Chondrocyte (in vitro differentiated cells): ENCODE results near the gene EYA2. TPM values are rescaled to one million over a fixed set of nuclear protein-coding genes. Genes with fewer than 3 reads are reported as not detected.

Source experiments
- DNase-seq: peaks from one replicate; pipeline ENCODE4 v3.0.0; 2021; ENCODE audit warnings: mixed read lengths, low spot score
- H3K27ac Mint-ChIP-seq: one replicate; pipeline ENCODE4 v1.8.0; 2021; ENCODE audit warnings: mild to moderate bottlenecking, moderate library complexity, mixed read lengths; ENCODE audit not compliant: unreplicated experiment
- H3K27me3 Mint-ChIP-seq: 2 replicates; pipeline ENCODE4 v1.8.0; 2021; ENCODE audit warnings: low read depth, mixed read lengths
- H3K36me3 Mint-ChIP-seq: 2 replicates; pipeline ENCODE4 v1.8.0; 2021; ENCODE audit warnings: low read depth, mixed read lengths
- H3K4me1 Mint-ChIP-seq: 2 replicates; pipeline ENCODE4 v1.8.0; 2021; ENCODE audit warnings: low read depth, mild to moderate bottlenecking, mixed read lengths
- H3K4me3 Mint-ChIP-seq: one replicate; pipeline ENCODE4 v1.8.0; 2021; ENCODE audit warnings: mild to moderate bottlenecking, moderate library complexity, mixed read lengths; ENCODE audit not compliant: unreplicated experiment
- H3K9me3 Mint-ChIP-seq: 2 replicates; pipeline ENCODE4 v1.8.0; 2021; ENCODE audit warnings: low read depth, mixed read lengths
- CTCF ChIP-seq: fragments of 200-600 bp; sonication (generic); IDR thresholded peaks from 2 replicates; pipeline ENCODE4 v1.5.0; 2021; ENCODE audit warnings: antibody characterized with exemption, mild to moderate bottlenecking, moderate library complexity
- total RNA-seq: library from RNA; stranded (reverse); gene quantifications from 3 replicates; pipeline ENCODE4 v1.2.1, GENCODE V29; 2021

The EYA2 gene
- total RNA-seq, 1 donor from 2014 or later: 0.32 TPM

- peaks cover 39% of the 10 kb centered on the region for H3K27me3 Mint-ChIP-seq
- no peaks in the 10 kb centered on the region for H3K36me3 Mint-ChIP-seq
- no peak overlapping the region for H3K27ac Mint-ChIP-seq
- TF ChIP-seq CTCF: no peak
- no peak overlapping the region for H3K4me3 Mint-ChIP-seq
- H3K4me1 Mint-ChIP-seq: peaks cover 3% of the 10 kb centered on the region
- DNase-seq: no peak
- no peaks in the 10 kb centered on the region for H3K9me3 Mint-ChIP-seq
Measured at GRCh38 chr20:46936415-46937156, 41.9 kb downstream of the EYA2 start.

GRCh38 chr20:46937157-46937523, 42.5 kb downstream of the EYA2 start:
- Mint-ChIP-seq H3K36me3 (no peaks in the 10 kb centered on the region), H3K9me3 (no peaks in the 10 kb centered on the region), H3K4me3 (no peak overlapping the region), H3K27ac (no peak overlapping the region), H3K27me3 (peaks cover 39% of the 10 kb centered on the region), H3K4me1 (peaks cover 3% of the 10 kb centered on the region)
- no peak for TF ChIP-seq CTCF
- DNase-seq: no peak

DNA sequence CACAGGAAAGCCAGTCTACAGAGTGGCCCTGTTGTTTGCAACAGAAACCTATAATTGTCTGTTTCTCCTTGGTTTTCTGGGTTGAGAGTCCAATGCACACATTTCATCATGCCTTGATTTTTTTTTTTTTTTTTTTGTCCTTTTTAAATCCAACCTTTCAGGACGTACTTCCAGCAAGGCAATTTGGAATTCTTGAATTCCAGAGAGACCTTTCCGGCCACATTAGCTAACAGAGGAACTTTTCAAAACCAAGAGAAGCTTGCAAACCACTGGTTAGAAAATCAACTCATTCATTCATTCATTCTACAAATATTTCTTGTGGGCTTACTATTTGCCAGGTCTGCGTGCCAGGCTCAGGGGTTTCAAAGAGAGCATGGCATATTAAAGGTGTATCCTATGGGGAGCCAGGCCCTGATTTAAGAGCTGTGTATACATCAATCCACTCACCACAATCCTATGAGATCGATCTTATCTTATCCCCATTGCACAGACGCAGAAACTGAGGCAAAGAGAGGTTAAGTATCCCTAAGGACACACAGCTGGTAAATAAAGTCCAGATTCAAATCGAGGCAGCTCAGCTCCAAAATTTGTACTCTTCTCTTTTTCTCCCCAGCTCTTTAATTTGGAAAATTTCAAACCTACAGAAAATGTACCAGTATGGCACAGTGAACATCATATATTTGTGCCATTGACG, 43.0 kb downstream of the EYA2 start:
- no peak overlapping the region for H3K4me3 Mint-ChIP-seq
- peaks cover 41% of the 10 kb centered on the region for H3K27me3 Mint-ChIP-seq
- H3K4me1 Mint-ChIP-seq: peaks cover 3% of the 10 kb centered on the region
- no peaks in the 10 kb centered on the region for H3K9me3 Mint-ChIP-seq
- H3K27ac Mint-ChIP-seq: no peak overlapping the region
- no peak for DNase-seq
- TF ChIP-seq CTCF: no peak
- H3K36me3 Mint-ChIP-seq: no peaks in the 10 kb centered on the region

GRCh38 chr20:46938434-46938833, 43.8 kb downstream of the EYA2 start:
- TF ChIP-seq CTCF: no peak
- Mint-ChIP-seq H3K9me3 (no peaks in the 10 kb centered on the region), H3K27me3 (peaks cover 46% of the 10 kb centered on the region), H3K4me3 (no peak overlapping the region), H3K4me1 (peaks cover 3% of the 10 kb centered on the region), H3K36me3 (no peaks in the 10 kb centered on the region), H3K27ac (no peak overlapping the region)
- no peak for DNase-seq

DNA sequence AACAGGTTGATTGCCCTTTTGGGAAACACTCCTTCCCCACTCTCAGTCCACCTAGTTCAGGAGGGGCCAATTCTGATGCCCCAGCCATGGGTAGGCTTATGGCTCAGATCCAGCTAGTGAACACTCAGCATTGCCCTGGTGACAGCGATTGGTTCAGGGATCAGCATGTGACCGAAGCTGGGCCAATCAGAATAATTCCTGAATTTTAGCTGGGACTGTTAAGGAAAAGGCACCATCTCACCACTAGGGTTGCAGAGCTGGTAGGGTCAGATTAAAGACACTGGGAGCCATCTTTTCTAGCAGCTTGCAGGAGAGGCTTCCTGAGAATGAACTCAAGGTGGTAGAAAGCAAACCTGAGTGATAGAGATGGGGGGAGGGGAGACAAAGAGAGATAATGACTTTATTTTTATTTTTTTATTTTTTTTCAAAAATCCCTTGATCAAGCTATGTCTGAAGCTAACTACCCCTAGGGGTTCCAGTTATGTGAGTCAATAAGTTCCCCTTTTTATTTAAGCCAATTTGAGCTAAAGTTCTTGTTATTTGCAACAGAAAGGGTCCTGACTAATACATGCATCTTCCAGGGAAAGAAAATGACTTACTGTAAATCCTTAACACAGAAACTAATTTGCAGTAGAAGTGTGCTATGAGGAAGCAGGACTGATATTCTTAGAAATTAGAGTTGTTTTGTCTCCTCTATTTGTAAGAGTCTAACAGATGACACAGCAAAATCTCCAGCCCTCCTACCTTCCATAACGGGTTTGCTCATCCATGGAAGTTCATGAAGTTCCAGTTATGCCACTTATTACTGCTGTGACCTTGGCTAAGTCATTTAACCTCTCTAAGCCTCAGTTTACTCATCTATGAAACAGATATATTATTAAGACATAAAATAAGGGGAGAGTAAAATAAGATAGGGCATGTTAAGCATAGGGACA, 44.7 kb downstream of the EYA2 start:
- DNase-seq: no peak
- no peak overlapping the region for H3K4me3 Mint-ChIP-seq
- no peaks in the 10 kb centered on the region for H3K36me3 Mint-ChIP-seq
- peak; percentile 57 for TF ChIP-seq CTCF
- H3K9me3 Mint-ChIP-seq: no peaks in the 10 kb centered on the region
- peaks cover 43% of the 10 kb centered on the region for H3K27me3 Mint-ChIP-seq
- no peak overlapping the region for H3K27ac Mint-ChIP-seq
- H3K4me1 Mint-ChIP-seq: peaks cover 3% of the 10 kb centered on the region
